ENCODE data around the gene CCR9.

CCR9 gene

DNA sequence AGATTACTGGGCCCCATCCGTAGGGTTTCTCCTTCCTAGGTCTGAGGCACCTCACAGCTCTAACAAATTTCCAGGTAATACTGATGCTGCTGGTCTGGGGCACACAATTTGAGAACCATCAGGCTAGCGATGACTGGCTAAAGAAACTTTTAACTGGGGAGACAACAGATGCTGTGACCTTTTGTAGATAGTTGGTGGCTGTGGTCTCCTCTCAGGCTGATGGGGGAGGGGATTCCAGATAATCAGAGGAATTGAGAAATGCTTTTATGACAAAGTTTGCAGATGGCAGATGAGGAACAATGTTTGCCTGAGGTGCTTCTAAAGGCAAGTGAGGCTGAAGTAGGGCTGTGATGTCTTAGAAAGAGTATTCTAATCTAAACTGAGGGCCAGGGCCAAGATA lies 13.8 kb upstream of the CCR9 start:
- DNase-seq: no peak

DNA sequence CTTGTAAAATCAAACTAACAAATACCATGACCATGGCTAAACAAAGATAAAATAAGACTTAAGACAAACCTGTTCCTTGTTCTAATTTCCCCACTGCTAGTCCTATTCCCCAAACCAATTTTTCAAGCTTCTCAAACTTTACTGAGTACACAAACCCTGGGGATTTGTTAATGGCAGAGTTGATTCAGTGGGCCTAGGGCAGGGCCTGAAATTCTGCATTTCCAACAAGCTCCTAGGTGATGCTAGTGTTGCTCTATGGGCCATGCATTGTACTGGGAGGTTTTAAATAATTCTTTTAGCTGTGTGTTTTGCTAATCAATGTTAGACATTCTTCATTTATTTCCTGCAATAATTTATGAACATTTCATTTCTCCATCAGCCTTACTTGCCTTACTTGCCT lies 13.3 kb upstream of the CCR9 start:
- no peak for DNase-seq

DNA sequence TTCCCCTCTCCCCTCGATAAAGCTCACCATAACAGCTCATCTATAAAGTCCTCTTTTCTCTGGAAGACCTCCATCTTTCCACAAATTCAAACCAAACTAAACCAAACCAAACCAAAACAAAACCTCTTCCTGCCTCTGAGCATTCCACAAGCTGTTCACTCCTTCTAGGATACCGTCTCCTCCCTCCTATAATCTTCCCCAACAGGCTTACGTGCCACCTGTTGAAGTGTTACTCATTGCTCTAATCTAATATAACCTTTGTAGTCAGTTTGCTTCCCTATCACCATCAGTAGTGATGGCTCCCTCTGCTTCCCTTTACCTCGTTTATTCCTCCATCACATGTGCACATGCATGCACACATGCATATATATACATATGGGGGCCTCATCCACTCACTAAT lies 12.7 kb upstream of the CCR9 start:
- no peak for DNase-seq

DNA sequence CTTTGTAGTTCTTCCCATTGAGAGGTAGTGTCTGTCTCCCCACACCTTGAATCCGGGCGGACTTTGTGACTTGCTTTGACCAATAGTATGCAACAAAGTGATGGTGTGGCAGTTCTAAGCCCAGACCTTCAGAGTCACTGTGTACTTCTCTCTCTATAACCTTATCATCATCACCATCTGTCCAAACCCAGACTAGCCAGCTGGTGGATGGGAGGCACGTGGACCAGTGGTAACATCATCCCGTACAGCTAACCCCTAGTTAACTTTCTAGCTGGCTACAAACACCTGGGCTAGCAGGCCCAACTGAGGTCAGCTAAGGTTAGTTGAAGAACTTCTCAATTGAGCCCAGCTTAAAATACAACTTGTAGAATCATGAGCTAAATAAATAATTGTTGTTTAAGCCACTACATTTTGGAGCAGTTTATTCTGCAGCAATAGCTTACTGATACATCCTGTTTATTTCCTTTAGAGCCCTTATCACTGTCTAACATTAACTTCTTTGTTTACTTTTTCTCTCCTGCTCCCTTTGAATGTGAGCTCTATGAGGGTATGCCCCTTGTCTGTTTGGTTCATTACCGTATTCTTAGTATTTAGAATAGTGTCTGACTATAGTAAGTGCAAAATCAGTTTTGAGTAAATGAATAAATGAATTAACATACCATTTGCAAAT lies 11.5 kb upstream of the CCR9 start:
- no peak for DNase-seq

DNA sequence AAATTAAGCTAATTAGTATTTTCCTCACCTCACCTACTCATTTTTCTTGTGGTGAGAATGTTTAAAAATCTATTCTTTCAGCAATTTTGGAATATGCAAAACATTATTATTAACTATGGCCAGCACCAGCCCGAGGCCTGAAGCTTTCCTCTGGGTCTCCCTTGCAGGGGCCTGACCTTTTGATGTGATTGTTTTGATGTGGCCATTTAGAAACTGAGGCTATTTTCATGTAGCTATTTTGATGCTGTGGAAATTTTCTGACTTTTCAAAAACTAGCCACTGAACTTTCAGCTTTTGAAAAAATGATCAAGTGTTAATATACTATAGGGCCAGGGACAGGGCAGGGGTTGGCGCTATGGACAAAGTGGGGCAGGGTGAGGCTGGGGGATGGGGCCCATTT lies 8.2 kb upstream of the CCR9 start:
- no peak for DNase-seq

DNA sequence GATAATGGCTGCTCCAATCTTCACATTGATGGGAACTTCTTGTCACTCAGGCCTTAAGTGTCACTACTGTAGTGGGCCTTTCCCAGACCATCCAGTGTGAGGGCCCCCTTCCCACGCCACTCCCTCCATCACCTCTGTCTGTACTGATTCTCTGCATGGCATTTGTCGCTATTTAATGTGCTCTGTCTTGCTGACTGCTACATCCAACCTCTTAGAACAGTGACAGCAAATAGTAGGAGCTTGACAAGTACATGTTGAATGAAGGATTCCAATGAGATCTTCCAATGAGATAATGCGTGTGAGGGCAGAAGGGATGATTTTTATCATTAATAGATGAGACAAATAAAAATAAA lies 5.6 kb upstream of the CCR9 start:
- DNase-seq: no peak

DNA sequence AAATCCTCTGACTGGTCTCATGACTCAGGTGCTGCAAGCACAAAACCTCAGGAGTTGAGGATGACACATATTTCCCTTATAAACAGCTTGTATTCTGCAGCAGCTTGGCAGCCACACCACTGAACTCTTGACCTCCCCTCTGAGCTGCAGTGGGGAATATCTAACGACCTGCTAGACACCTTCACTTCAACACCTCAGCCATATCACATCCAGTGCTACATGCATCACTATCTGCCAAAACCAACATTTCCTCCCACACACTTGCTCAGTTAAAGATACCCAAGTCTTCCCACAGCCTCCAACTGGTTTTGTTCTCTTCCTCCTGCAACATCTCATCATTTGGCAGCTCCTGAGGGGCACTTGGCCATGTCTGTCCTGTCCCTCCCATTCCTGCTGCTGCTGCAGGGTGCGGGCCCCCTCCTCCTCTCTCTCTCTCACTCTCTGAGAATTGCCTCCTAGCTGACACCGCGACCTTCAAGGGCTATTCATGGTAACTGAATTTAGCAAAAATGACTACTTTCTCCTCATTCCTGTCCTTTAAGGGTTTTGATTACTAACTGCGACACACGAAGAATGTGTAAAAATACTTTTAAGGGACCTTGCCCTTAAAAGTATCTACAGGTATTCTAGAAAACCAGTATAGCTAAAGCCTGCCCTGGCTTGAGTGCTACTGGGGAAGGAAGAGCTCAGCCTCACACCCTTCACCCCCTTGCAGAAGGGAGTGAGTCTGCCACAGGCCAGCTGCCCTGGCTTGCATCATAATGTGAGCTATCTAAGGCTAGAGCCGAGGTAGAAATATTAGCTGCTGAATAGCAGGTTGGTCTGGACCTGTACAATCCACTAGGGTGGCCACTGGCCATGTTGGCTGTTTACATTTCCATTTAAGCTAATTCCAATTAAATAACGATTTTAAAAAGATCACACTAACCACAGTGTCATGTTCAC lies 5.0 kb upstream of the CCR9 start:
- no peak for DNase-seq

DNA sequence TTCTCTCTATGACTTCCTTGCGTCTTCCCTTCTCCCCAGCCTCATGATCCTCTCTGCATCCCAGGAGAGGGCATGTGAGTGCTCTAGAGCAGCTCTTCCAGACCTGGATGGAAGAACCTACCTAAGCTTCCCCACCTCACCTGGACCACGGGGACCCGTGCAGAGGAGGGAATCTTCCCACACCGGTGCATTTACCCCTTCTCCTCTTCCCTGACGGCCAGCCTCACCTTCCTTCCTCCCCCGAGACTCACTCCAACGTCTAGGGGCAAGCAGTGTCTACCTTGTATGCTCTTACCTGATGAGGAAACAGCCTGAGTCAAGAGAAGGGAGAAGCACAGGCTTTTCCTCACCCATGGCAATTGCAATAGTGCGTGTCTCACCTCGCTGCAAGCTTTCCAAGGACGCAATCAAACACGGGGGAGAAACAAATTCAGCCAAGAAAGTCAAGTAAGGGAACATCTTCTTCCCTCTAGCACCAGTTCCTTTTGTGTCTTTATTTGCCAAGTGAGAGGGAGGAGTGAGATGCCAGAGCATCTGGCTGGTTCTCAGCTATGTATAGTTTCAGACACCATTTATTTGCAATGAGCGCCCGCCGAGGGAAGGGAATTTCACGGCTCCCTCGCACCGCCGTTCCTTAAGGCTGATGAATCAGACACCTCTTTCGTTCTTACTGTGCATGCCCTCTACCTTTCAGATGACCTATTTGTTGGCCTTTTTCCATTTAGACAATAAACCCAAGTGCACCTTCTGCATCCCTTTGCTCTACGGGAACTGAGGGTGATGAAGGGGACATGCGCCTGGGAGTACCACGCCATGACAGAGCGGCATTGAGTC lies 1.8 kb upstream of the CCR9 start:
- DNase-seq: no peak

DNA sequence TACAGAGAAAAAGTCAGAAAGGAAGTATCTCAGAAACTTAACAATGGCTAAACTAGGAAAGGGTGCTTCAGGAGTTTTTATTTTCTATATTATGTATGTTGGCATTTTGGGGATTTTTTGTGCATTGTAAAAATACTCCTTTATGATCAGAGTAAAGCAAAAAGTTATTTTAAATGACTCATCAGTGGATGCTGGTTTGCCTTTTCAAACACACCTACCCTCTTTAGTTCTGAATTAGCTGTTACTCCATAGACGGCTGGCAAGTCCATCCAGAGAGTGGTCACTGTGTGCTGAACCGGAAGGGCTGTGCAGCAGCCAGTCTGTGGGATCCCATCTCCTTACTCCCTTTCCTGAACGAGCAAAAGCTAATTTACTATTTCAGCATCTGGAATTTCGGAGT lies 942 bp downstream of the CCR9 start:
- no peak for DNase-seq

DNA sequence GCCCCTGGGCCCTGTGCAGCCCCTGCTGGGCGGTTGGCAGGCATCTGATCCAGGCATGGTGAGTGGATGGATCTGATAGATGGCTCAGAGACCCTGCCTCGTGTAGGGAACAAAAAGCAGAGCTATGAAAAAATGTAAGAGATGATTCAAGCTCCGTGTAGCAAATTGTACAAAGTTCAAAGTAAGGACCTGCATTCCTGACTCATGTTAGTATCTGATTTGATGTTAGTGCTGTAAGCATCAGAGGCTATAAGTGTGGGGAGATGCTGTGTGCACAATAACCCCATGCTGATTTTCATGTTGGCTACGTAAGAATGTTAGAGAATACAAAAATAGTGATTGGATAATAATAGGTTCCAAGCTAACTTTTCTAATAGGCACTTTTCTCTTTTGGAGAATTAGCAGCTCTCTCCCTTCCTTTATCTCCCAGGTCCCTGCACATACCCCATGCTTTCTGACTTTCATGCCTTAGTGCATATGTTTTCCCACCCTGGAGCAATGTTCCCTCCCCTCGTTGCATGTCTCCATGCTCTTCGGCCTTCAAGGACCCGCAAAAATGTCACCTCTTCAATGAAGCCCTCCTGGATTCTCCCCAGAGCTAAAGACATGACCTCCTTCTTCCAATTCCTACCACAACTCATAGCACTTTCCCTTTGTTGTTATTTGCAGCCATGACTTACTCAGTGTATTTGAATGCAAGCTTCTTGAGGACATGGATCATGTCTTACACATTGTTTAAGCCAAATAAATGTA lies 1.6 kb downstream of the CCR9 start:
- no peak for DNase-seq

DNA sequence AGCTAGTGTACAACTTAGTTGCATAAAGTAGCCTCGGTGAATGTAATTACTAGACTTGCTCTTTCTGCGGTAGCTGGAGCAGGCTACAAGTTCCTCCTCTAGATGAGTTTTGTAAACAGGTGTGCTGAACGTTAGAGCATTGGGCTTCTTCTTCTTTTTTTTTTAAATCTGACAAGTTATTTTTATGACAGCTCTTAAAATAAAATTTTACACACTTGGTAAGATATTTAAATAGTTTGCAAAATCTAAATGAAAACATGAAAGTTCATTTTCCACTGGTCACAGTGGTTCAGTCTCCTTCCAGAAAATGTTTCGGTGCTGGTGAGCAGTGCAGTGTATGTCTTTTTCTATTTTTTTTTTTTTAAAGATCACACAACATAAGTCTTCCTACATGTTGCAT lies 3.0 kb downstream of the CCR9 start:
- DNase-seq: no peak

DNA sequence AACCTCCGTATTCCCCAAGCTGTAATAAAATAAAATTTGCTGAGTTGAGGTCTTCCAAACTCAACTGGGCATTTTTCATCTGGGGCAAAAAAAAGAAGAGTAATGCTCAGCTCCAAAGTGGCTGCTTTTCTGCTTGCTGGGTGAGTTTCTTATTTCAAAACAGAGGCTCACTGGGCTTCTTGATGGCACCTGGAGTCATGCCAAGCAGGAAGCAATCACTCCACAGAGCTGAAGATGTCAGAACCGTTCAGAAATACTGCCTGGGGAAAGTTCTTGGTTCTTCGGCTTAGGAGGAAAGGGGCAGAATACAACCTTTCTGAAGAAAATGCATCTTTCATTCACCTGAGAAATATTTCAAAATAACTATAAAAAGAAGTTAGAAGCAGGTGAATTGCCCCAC lies 4.1 kb downstream of the CCR9 start:
- peak; percentile 4 for DNase-seq

DNA sequence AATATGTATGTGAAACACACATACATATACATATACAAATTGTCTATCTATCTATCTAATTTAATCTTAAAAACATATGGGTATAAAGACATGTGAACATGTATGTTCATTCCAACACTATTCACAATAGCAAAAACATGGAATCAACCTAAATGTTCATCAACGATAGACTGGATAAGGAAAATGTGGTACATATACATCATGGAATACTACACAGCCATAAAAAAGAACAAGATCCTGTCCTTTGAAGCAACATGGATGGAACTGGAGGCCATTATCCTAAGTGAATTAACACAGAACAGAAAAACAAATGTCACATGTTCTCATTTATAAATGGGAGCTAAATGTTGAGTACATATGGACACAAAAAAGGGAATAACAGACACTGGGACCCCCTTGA lies 5.8 kb downstream of the CCR9 start:
- DNase-seq: no peak

DNA sequence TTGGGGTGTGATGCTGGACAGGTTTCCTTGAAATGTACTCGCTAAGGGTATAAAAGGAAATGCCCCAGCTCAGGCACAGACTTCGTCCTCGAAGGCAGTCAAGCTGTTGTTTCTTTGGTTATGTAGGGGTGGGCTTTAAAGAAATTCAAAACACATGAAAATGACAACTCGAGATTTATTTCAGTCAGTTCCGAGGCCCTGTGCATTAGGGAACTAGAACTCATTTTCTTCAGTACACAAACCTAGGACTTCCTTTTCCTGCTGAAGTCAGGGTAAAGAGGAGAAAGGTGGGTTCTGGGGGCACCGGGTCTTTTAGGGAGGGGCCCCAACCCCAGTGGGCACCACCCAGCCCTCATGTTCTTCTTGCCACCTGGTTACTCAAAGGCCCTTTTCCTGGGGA lies 7.7 kb downstream of the CCR9 start:
- DNase-seq: no peak

DNA sequence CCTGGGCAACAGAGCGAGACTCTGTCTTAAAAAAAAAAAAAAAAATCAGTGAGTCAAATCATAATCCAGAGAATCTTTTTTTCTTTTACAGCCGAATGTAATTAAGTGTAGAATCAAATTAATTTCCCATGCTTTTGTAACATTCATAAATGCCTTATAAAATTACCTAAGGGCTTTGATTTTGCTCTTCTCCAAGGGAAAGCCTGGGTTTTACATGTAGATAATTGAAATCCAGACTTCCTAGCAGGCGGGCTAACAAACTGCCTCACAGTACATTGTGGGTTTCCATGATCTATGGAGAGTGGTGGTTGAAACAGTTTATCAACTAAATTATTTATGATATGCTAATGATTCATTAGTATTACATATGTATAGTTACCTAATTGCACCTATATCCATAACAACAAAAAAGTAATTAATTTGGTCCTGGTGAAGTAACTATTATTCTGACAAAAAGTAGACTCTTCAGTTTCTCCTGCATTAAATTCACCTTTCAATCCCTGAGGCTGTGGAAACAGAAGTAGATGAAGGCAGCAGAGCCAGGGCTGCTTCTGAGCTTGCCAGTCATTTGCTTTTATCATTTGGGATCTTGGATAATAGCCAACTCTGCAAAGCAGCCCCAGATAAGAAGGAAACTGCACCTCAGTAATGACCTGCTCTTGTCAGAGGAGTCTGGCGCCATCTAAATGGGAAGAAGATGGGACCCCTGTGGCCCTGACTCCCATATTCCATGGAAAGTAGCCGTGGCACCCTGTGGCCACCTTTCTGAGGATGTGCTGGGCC lies 9.5 kb downstream of the CCR9 start:
- DNase-seq: no peak

DNA sequence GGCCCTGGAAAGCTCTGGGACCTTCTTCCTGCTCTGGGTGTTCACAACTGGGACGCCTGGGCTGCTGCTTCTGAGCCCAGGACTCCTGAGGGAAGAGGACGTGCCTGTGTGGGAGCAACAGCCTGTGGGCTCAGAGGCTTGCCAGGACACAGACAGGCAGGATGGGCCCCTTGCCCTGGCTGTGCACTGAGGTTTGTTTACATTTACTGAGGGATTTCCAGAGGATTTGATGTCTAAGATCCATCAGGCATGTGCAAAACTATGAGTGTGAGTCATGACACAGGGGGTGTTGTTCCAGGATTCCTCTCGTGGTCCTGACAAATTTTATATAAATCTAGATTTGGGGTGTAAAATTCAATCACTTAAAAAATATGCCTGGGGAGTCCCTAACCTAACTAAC lies 10.6 kb downstream of the CCR9 start:
- DNase-seq: peak; percentile 47

DNA sequence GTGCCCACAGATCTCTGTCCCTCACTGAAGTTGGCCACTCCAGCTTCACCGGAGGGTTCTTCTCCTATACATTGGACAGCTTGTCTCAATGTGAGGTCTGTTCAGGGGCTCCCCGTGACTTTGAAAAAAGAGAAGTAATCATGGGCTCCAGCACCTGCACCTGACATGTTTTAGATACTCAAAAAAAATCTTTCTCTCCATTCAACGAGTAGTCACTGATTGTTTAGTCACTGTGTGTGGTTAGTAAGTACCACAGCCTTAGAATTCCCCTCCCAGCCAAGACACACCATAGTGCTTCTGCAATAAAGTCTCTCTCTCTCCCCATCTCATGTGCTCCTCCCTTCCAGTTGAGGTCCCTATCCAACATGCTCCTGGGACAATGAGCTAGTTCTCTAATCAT lies 18.6 kb downstream of the CCR9 start:
- DNase-seq: no peak

DNA sequence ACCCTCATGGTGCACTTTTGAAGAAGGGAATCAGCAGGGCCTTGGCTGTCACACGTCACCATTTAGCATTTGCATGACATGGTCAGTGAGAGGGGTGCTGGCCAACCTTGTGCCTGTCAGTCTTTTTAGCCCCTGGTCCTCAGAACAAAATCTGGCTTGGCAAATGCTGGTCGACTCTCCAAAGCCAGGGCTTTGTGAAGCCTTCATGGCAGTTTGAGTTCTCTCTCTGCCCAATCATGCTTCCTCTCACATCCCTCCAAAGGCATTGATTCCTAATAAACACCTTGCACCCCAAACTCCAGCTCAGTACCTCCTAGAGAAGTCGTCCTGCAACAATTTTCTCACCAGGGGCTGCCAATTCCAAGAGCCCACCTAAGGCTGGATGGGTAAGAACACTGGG lies 19.4 kb downstream of the CCR9 start:
- no peak for DNase-seq

DNA sequence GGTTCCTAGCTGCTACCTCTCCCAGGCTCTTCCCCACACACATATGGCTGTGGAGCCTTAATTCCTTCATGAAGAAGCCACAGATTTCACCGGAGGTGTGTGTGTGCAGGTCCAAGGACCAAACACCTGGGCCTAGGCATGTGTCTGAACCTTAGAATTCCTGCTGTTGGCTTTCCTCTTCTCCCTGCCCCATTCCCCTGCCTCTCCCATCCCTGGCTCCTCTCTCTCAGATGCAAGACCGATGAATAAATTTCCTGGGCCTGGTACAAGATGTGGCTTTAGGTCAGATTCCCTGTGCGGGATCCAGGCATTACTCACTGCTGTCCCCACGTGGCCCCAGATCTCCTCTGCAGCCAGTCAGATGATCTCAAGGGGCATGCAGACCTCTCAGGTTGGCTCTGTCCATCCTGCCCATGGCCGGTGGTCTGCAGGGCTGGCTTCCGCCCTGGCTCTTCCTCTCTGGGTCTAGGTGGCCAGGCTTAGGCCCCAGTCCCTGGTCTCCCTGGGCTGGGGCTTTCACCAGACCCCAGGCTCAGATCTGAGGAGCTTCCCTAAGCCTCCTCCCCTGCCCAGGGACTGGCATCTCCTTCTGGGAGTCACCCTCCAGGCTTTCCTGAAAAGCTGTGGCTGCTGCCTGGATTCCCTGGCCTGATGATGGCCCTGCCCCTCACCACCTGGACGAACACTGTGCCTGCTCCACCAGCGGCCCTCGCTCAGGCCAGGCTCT lies 20.5 kb downstream of the CCR9 start:
- DNase-seq: peak; percentile 39

DNA sequence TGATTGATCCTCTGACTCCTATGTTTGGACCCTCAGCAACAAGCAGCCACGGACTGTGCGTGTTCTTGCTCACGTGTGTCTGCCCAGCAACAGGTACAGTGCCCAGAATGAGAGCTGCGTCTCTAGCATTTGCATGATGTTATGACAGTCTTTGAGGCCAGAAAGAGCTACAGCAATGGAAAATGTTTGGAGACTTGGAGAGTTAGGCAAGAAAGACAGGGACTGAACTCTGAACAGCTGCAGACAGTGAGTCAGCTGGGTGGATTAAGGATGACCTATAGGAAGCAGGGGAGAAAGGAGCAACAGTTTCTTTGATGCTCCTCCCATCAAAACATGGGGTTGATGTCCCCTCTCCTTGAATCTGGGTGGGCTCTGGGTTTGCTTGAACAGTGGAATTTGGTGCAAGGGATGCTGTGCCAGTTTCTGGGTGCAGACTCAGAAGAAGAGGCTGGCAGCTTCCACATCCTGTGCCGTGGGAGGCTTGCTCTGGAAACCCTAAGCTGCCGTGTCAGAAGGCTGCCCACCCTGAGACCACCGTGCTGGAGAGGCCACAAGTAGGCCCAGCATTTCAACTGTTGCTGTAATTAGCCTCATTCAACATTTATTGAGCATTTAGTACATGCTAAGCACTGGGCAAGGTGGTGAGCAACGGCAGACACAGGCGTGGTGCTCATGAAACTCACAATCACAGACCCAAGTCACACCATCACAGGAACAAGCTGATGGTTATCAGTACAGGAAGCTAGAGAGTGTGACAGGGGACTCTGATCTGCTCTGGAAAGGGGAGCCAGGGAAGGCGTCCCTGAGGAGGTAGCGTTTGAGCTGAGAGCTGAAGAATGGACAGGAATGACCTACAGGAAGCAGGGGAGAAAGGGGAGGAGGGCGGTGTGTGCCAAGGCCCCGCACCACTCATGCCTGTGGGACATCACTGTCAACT lies 21.7 kb downstream of the CCR9 start:
- DNase-seq: peak; percentile 8
